ENCODE results near the gene NBAS. TPM values are rescaled to one million over a fixed set of nuclear protein-coding genes. Genes with fewer than 3 reads are reported as not detected.

Gene NBAS
- total RNA-seq, 1 donor from 2014 or later, result 52.9 TPM

- Mint-ChIP-seq H3K27ac (no peak overlapping the region), H3K36me3 (peaks cover 35% of the 10 kb centered on the region), H3K4me1 (no peaks in the 10 kb centered on the region), H3K9me3 (peaks cover 10% of the 10 kb centered on the region), H3K27me3 (ENCODE audit: low read depth) (no peaks in the 10 kb centered on the region), H3K4me3 (no peak overlapping the region)
- DNase-seq (ENCODE audit: low spot score in 2 of 2, unreplicated experiment in 2 of 2), result no peak
- TF ChIP-seq CTCF (IDR thresholded peaks at IDR 0.05; ENCODE audit: unreplicated experiment), result no peak
Observed at GRCh38 chr2:15306706-15307105, 254.4 kb downstream of the NBAS start.

- H3K4me3 Mint-ChIP-seq, result no peak overlapping the region
- no peak overlapping the region for H3K27ac Mint-ChIP-seq
- H3K9me3 Mint-ChIP-seq, result peaks cover 10% of the 10 kb centered on the region
- H3K36me3 Mint-ChIP-seq, result peaks cover 42% of the 10 kb centered on the region
- TF ChIP-seq CTCF (IDR thresholded peaks at IDR 0.05; ENCODE audit: unreplicated experiment), result no peak
- DNase-seq (ENCODE audit: low spot score in 2 of 2, unreplicated experiment in 2 of 2), result no peak
- H3K4me1 Mint-ChIP-seq, result no peaks in the 10 kb centered on the region
- H3K27me3 Mint-ChIP-seq (ENCODE audit: low read depth), result no peaks in the 10 kb centered on the region
Observed at GRCh38 chr2:15303874-15304273, 257.3 kb downstream of the NBAS start.

GRCh38 chr2:15302154-15302553, 259.0 kb downstream of the NBAS start:
- peaks cover 48% of the 10 kb centered on the region for H3K36me3 Mint-ChIP-seq
- peaks cover 10% of the 10 kb centered on the region for H3K9me3 Mint-ChIP-seq
- no peaks in the 10 kb centered on the region for H3K4me1 Mint-ChIP-seq
- H3K27me3 Mint-ChIP-seq (ENCODE audit: low read depth), result no peaks in the 10 kb centered on the region
- TF ChIP-seq CTCF (IDR thresholded peaks at IDR 0.05; ENCODE audit: unreplicated experiment), result no peak
- no peak for DNase-seq (ENCODE audit: low spot score in 2 of 2, unreplicated experiment in 2 of 2)
- no peak overlapping the region for H3K4me3 Mint-ChIP-seq
- no peak overlapping the region for H3K27ac Mint-ChIP-seq

- Mint-ChIP-seq H3K4me1 (no peaks in the 10 kb centered on the region), H3K36me3 (peaks cover 46% of the 10 kb centered on the region), H3K27me3 (ENCODE audit: low read depth) (no peaks in the 10 kb centered on the region), H3K27ac (no peak overlapping the region), H3K4me3 (no peak overlapping the region), H3K9me3 (peaks cover 10% of the 10 kb centered on the region)
- no peak for TF ChIP-seq CTCF (IDR thresholded peaks at IDR 0.05; ENCODE audit: unreplicated experiment)
- DNase-seq (ENCODE audit: low spot score in 2 of 2, unreplicated experiment in 2 of 2), result no peak
Observed at GRCh38 chr2:15300624-15301573, 260.2 kb downstream of the NBAS start.

GRCh38 chr2:15299904-15300520, 261.1 kb downstream of the NBAS start:
- Mint-ChIP-seq H3K27ac (no peak overlapping the region), H3K4me3 (no peak overlapping the region), H3K4me1 (no peaks in the 10 kb centered on the region), H3K36me3 (peaks cover 44% of the 10 kb centered on the region), H3K27me3 (ENCODE audit: low read depth) (no peaks in the 10 kb centered on the region), H3K9me3 (peaks cover 8% of the 10 kb centered on the region)
- no peak for DNase-seq (ENCODE audit: low spot score in 2 of 2, unreplicated experiment in 2 of 2)
- TF ChIP-seq CTCF (IDR thresholded peaks at IDR 0.05; ENCODE audit: unreplicated experiment), result no peak

Measured in mesothelial cell of epicardium (in vitro differentiated cells).